Transverse colon (tissue), 4 donors: ENCODE data around the gene C8A. TPM values are rescaled to one million over a fixed set of nuclear protein-coding genes. Genes with fewer than 3 reads are reported as not detected.

ENCODE experiments used
- DNase-seq: peaks from one replicate; pipeline ENCODE4 v3.0.0-alpha.2; 2019
- H3K27ac ChIP-seq, 4 donors: fragments of 200-600 bp; sonication (generic); 2 replicates each; pipeline ENCODE4 v1.5.1; 2016 to 2018; ENCODE audit warnings: inconsistent platforms in 4 of 4
- H3K27me3 ChIP-seq: fragments of 200-600 bp; sonication (generic); 2 replicates; pipeline ENCODE4 v1.5.1; 2017; ENCODE audit warnings: inconsistent platforms
- H3K36me3 ChIP-seq, 4 donors: fragments of 200-600 bp; sonication (generic); 2 replicates each; pipeline ENCODE4 v1.5.1; 2017 to 2019; ENCODE audit warnings: inconsistent platforms in 4 of 4
- H3K4me1 ChIP-seq, 4 donors: fragments of 200-600 bp; sonication (generic); 2 replicates each; pipeline ENCODE4 v1.5.1; 2017 to 2020; ENCODE audit warnings: inconsistent platforms in 4 of 4
- H3K4me3 ChIP-seq, 4 donors: fragments of 200-600 bp; sonication (generic); 1 replicate in 1 of 4; 2 replicates in 3 of 4; pipeline versions ENCODE4 v1.5.1 to v1.6.1; 2017 to 2019; ENCODE audit warnings: inconsistent platforms in 4 of 4
- H3K9me3 ChIP-seq, 2 donors: fragments of 200-600 bp; sonication (generic); 2 replicates each; pipeline ENCODE4 v1.5.1; 2017 to 2019; ENCODE audit warnings: inconsistent platforms in 2 of 2
- CTCF ChIP-seq, 5 experiments: fragments of 200-600 bp in 3 of 5; fragments of 450-650 bp in 2 of 5; sonication (generic) in 3 of 5; IDR thresholded peaks; 1 replicate in 2 of 5; 2 replicates in 3 of 5; pipeline ENCODE4 v1.5.1; 2016 to 2017; ENCODE audit warnings: antibody characterized with exemption in 5 of 5, inconsistent platforms in 3 of 5, mild to moderate bottlenecking in 2 of 5, moderate library complexity in 1 of 5
- EP300 ChIP-seq: sonication (generic); formaldehyde crosslinking; IDR thresholded peaks from one replicate; pipeline ENCODE4 v1.6.1; 2017; ENCODE audit warnings: antibody characterized with exemption, low read depth
- POLR2A ChIP-seq: fragments of 450-650 bp; IDR thresholded peaks from one replicate; pipeline ENCODE4 v1.6.1; 2016; ENCODE audit warnings: antibody characterized with exemption, mild to moderate bottlenecking, moderate library complexity
- POLR2AphosphoS5 ChIP-seq, 3 donors: sonication (generic); formaldehyde crosslinking; IDR thresholded peaks; one replicate each; pipeline ENCODE4 v1.6.1; 2016; ENCODE audit warnings: antibody characterized with exemption in 3 of 3
- WGBS, 2 donors: methylation state at CpG; one replicate each; pipeline ENCODE4 v1.1.5; 2018; ENCODE audit warnings: low coverage in 1 of 2; 5-methylcytosine and 5-hydroxymethylcytosine counted together
- in situ Hi-C, 4 donors: fragments of 200-750 bp; cut with MboI; loops; one replicate each; pipeline versions ENCODE4 v1.15.0 to v1.15.1; 2017; ENCODE audit warnings: low sequenced_read_pairs in 3 of 4, low pct_ligation_motif_present in 1 of 4, low pct_unique_long_range_greater_than_20kb in 1 of 4
- intact Hi-C: fragments of 100-400 bp; cut with DNase I; formaldehyde crosslinking; loops from one replicate; pipeline ENCODE4 v1.15.1; 2023; ENCODE audit warnings: low total_unique reads
- total RNA-seq, 4 donors: library from RNA; depleted of rRNA; stranded (reverse); fragments of >200 nt; gene quantifications; one replicate each; pipeline ENCODE4 v1.1.0, GENCODE V29; 2016

Gene C8A
- total RNA-seq, 4 donors from 2014 or later = not detected

GRCh38 chr1:56831871-56832693 is 22.5 kb upstream of the C8A start:
- WGBS, 2 donors = 18 to 20% methylated on average over 8 of the region's 8 CpGs
- no peaks in the 10 kb centered on the region for H3K4me1 ChIP-seq
- no peaks in the 10 kb centered on the region for H3K9me3 ChIP-seq
- peak; percentile 61 for DNase-seq
- no peak overlapping the region for H3K27ac ChIP-seq
- intact Hi-C loops (loop anchor here (10.0 kb wide), 1 partner anchor 1213 kb away; no protein-coding TSS in a partner anchor), in situ Hi-C loops (loop anchor here in 3 of 4 donors (25.0 kb wide), 2 partner anchors 1205 to 1330 kb away; no protein-coding TSS in a partner anchor)
- no peaks in the 10 kb centered on the region for H3K36me3 ChIP-seq
- TF ChIP-seq POLR2AphosphoS5 (IDR thresholded peaks at IDR 0.05) = peak in 2 of 3 donors; percentile 31 to 66
- peak; percentile 87 to 97 (median 97) for TF ChIP-seq CTCF (IDR thresholded peaks at IDR 0.05)
- no peak for TF ChIP-seq EP300
- H3K4me3 ChIP-seq = no peak overlapping the region
- peaks cover 16% of the 10 kb centered on the region for H3K27me3 ChIP-seq

GRCh38 chr1:56833088-56833487 is 21.5 kb upstream of the C8A start:
- Histone ChIP-seq H3K9me3 (no peaks in the 10 kb centered on the region), H3K36me3 (no peaks in the 10 kb centered on the region), H3K27me3 (peaks cover 13% of the 10 kb centered on the region), H3K4me3 (no peak overlapping the region), H3K27ac (no peak overlapping the region), H3K4me1 (no peaks in the 10 kb centered on the region)
- in situ Hi-C loops = loop anchor here in 3 of 4 donors (25.0 kb wide), 2 partner anchors 1204 to 1329 kb away; no protein-coding TSS in a partner anchor
- intact Hi-C loops = loop anchor here (10.0 kb wide), 1 partner anchor 1212 kb away; no protein-coding TSS in a partner anchor
- DNase-seq = no peak
- 78 to 94% methylated on average over 1 to 4 of the region's 4 CpGs for WGBS, 2 donors
- no peak for TF ChIP-seq CTCF (IDR thresholded peaks at IDR 0.05)
- no peak for TF ChIP-seq POLR2AphosphoS5 (IDR thresholded peaks at IDR 0.05)
- no peak for TF ChIP-seq POLR2A
- no peak for TF ChIP-seq EP300

GRCh38 chr1:56834137-56834900 is 20.3 kb upstream of the C8A start:
- no peak for DNase-seq
- Histone ChIP-seq H3K27me3 (peaks cover 13% of the 10 kb centered on the region), H3K4me1 (no peaks in the 10 kb centered on the region), H3K4me3 (no peak overlapping the region), H3K9me3 (no peaks in the 10 kb centered on the region), H3K27ac (no peak overlapping the region), H3K36me3 (no peaks in the 10 kb centered on the region)
- in situ Hi-C loops (loop anchor here in 3 of 4 donors (25.0 kb wide), 2 partner anchors 1203 to 1328 kb away; no protein-coding TSS in a partner anchor), intact Hi-C loops (loop anchor here (10.0 kb wide), 1 partner anchor 1210 kb away; no protein-coding TSS in a partner anchor)
- TF ChIP-seq EP300 = no peak
- no peak for TF ChIP-seq CTCF (IDR thresholded peaks at IDR 0.05)
- TF ChIP-seq POLR2AphosphoS5 (IDR thresholded peaks at IDR 0.05) = no peak
- no peak for TF ChIP-seq POLR2A
- WGBS, 2 donors = 76 to 87% methylated on average over 4 to 5 of the region's 5 CpGs

GRCh38 chr1:56835657-56836056 is 18.9 kb upstream of the C8A start:
- DNase-seq = no peak
- Histone ChIP-seq H3K9me3 (no peaks in the 10 kb centered on the region), H3K27me3 (peaks cover 8% of the 10 kb centered on the region), H3K4me3 (no peak overlapping the region), H3K4me1 (no peaks in the 10 kb centered on the region), H3K36me3 (no peaks in the 10 kb centered on the region), H3K27ac (no peak overlapping the region)
- 71 to 85% methylated on average over 2 to 5 of the region's 5 CpGs for WGBS, 2 donors
- TF ChIP-seq POLR2AphosphoS5 (IDR thresholded peaks at IDR 0.05) (no peak), POLR2A (no peak), CTCF (IDR thresholded peaks at IDR 0.05) (no peak), EP300 (no peak)
- intact Hi-C loops = loop anchor here (10.0 kb wide), 1 partner anchor 1209 kb away; no protein-coding TSS in a partner anchor
- in situ Hi-C loops = loop anchor here in 3 of 4 donors (25.0 kb wide), 2 partner anchors 1202 to 1327 kb away; no protein-coding TSS in a partner anchor
